ENCODE data around the gene TRAPPC10.
"Not testable (repeated sequence)": the region's sequence is repeated elsewhere in the genome, so short reads cannot be mapped to it uniquely, and the experiment has no call there.

Gene TRAPPC10

GRCh38 chr21:44155231-44155993 lies 143.3 kb downstream of the TRAPPC10 start:
- DNase-seq: not testable (repeated sequence)

DNA sequence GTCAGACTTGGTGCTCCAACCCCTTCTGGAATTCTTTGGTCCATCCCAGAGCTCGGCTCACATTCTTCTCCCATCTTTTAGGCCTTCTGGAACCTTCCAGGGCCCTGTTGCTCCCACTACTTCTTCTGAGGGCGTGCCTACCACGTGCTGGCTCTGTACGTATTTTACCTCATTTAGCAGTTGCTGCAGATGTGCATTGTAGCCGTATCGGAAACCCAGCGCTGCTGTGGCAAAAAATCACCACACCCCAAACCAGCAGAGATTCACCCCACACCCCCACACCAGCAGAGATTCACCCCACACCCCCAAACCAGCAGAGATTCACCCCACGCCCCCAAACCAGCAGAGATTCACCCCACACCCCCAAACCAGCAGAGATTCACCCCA lies 143.9 kb downstream of the TRAPPC10 start:
- DNase-seq: not testable (repeated sequence)
